GM12873 (cell line): ENCODE measurements around the gene MMP23B.

ENCODE experiments used
- CTCF ChIP-seq: IDR thresholded peaks from 2 replicates; pipeline ENCODE4 v1.5.1; 2012; ENCODE audit warnings: low read depth, mild to moderate bottlenecking, moderate library complexity, low read length, control low read depth; ENCODE audit not compliant: insufficient read depth; ENCODE audit errors: missing control alignments

MMP23B gene

GRCh38 chr1:1614204-1614953, 17.6 kb upstream of the MMP23B start:
- no peak for TF ChIP-seq CTCF

DNA sequence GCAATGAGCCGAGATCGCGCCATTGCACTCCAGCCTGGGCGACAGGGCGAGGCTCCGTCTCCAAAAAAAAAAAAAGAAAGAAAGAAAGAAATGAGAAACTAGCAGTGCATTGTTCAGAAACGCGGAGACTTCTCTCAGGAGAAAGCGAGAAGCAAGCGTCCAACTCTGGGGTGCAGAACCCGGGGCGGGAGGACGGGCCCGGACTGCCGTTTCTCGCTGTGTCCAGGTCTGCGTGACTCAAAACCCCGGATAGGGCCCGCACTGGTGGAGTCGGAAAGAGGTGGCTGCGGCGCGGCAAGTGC, 17.1 kb upstream of the MMP23B start:
- TF ChIP-seq CTCF: no peak

DNA sequence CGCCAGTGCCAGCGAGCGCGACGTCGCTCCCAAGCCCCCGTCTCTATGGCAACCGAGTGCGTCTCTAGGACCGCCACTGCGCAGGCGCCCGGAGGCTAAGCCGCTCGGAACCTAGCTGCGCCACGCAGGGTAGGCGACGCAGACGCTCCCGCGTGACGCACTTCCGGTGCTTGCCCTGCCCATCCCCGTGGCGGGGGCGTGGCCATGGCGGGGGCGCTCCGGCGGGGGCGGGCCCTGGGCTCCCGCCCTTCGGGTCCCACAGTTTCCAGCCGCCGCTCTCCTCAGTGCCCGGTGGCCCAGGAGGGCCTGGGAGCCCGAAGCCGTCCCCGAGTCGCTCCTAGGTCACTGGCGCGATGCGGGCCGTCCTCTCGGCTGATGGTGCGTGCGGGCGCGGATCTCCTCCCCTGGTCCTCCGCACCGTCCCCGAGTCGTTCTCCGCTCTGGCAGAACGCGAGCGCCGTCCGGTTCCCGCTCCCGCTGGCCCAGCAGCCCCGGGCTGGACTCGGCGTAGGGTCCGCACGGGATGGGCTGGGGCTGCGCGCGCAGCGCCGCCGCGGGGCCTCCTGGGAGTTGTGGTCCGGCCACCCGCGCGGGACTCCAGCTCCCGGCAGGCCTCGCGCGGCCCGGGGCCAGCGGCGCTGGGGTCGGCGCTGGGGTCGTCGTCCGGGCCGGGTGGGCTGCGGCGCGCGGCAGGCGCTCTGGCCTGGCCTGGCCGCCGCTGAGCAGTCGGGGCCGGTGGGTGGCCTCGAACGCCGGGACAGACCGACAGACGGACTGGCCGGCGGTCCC, 16.5 kb upstream of the MMP23B start, which contains the start of gene MIB2:
Gene MIB2, plus strand, starts transcription at position 245 of the 789 bp plus-strand sequence. CDS start 7,953 bp downstream, outside the sequence.
- TF ChIP-seq CTCF: no peak

DNA sequence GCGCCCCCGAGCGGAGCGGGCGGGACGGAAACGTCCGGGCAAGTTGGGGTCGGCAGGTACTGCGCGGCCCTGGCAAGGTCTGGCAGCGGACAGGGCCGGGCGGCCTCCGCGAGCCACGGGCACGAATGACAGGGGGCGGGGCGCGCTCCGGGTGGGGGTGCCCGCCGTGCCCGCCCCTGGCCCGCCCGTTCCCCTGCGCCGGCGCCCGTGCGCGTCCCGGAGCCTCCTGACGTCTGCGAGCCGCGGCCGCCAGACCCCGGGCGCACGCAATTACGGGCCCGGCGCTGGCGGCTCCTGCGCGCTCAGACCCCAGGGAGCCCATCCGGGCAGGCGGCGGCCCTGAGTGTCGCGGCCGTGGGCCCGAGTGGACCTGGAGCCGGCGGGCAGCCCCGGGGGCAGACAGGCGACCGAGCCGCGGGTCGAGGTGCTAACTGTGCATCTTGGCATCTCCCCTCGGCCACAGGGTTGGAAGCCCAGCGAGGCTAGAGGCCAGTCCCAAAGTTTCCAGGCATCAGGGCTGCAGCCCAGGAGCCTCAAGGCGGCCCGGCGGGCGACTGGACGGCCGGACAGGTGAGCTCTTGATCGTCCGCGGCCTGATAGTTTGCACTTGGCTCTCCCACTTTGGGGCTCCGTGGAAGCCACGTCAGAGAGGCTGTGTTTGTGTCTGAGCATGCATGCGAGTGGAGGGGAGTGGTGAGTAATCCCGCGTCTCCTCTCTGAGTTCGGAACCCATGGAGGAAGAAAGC, 15.8 kb upstream of the MMP23B start:
- no peak for TF ChIP-seq CTCF

GRCh38 chr1:1616838-1617237, 15.1 kb upstream of the MMP23B start:
- no peak for TF ChIP-seq CTCF

DNA sequence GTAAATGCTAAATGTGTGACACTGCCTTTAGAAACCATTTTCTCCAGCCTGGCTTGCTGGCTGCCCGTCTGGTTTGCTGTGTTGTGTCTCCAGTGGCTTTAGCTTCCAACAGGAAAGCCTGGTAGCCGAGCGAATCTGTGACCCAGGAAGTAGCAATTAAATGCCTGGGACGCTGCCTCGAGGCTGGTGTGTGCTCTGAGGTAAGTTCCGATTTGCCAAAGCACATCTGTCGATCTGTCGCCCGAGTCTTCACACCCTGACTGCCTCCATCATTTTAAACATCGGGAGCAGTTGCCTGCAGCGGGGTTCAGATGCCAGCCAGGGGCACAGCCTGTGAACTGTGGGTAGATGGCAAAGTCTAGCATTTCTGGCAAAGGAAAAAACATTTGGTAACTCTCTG, 14.5 kb upstream of the MMP23B start:
- no peak for TF ChIP-seq CTCF

- no peak for TF ChIP-seq CTCF
Measured at GRCh38 chr1:1617925-1618324, 14.0 kb upstream of the MMP23B start.
